ENCODE data around the gene TMEM51. TPM values are rescaled to one million over a fixed set of nuclear protein-coding genes. Genes with fewer than 3 reads are reported as not detected.
A peak's percentile ranks its signal among the peaks of the same experiment; 100 is the strongest.

TMEM51 gene
- total RNA-seq, 3 donors from 2014 or later, result 0.27 TPM; not detected in 2

DNA sequence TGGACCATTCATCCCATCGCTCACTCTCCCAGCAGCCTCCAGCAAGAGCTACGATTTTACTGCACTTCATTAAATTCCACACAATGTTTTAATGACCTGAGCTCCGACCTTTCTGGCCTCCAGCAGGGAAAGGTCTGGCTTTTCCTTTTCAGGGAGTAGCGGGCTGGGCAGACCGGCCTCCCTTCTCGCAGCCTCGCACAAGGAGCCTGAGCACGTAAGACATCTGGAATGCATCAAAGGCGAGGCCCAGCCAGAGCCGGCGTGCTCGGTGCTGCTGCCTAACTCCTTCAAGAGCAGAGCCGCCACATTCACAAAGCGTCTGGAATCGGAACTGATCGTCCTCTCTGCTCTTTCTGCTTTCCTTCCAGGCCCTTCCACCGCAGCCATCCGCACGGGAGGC, 61.0 kb downstream of the TMEM51 start:
- Mint-ChIP-seq H3K36me3 (ENCODE audit: insufficient read depth) (no peaks in the 10 kb centered on the region), H3K4me3 (no peak overlapping the region), H3K27me3 (ENCODE audit: low read depth) (peaks cover 13% of the 10 kb centered on the region), H3K9me3 (no peaks in the 10 kb centered on the region), H3K4me1 (ENCODE audit: low read depth) (peaks cover 2% of the 10 kb centered on the region)
- ATAC-seq (no peak), DNase-seq (no peak)

DNA sequence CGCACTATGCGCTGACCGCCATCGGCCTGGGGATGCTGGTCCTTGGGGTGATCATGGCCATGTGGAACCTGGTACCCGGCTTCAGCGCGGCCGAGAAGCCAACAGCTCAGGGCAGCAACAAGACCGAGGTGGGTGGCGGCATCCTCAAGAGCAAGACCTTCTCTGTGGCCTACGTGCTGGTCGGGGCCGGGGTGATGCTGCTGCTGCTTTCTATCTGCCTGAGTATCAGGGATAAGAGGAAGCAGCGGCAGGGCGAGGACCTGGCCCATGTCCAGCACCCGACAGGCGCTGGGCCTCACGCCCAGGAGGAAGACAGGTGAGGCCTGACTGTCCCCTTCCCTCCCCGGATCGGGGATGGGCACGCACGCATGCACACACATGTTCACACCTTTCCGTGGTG, 61.6 kb downstream of the TMEM51 start:
- Mint-ChIP-seq H3K4me1 (ENCODE audit: low read depth) (peaks cover 2% of the 10 kb centered on the region), H3K9me3 (no peaks in the 10 kb centered on the region), H3K4me3 (no peak overlapping the region), H3K36me3 (ENCODE audit: insufficient read depth) (no peaks in the 10 kb centered on the region), H3K27me3 (ENCODE audit: low read depth) (peaks cover 11% of the 10 kb centered on the region)
- DNase-seq, result no peak
- no peak for ATAC-seq

- H3K4me1 Mint-ChIP-seq (ENCODE audit: low read depth), result peaks cover 2% of the 10 kb centered on the region
- DNase-seq, result no peak
- H3K36me3 Mint-ChIP-seq (ENCODE audit: insufficient read depth), result no peaks in the 10 kb centered on the region
- H3K9me3 Mint-ChIP-seq, result no peaks in the 10 kb centered on the region
- peaks cover 3% of the 10 kb centered on the region for H3K27me3 Mint-ChIP-seq (ENCODE audit: low read depth)
- no peak for ATAC-seq
- H3K4me3 Mint-ChIP-seq, result no peak overlapping the region
These were observed 64.1 kb downstream of the TMEM51 start for GRCh38 chr1:15217654-15218053.

DNA sequence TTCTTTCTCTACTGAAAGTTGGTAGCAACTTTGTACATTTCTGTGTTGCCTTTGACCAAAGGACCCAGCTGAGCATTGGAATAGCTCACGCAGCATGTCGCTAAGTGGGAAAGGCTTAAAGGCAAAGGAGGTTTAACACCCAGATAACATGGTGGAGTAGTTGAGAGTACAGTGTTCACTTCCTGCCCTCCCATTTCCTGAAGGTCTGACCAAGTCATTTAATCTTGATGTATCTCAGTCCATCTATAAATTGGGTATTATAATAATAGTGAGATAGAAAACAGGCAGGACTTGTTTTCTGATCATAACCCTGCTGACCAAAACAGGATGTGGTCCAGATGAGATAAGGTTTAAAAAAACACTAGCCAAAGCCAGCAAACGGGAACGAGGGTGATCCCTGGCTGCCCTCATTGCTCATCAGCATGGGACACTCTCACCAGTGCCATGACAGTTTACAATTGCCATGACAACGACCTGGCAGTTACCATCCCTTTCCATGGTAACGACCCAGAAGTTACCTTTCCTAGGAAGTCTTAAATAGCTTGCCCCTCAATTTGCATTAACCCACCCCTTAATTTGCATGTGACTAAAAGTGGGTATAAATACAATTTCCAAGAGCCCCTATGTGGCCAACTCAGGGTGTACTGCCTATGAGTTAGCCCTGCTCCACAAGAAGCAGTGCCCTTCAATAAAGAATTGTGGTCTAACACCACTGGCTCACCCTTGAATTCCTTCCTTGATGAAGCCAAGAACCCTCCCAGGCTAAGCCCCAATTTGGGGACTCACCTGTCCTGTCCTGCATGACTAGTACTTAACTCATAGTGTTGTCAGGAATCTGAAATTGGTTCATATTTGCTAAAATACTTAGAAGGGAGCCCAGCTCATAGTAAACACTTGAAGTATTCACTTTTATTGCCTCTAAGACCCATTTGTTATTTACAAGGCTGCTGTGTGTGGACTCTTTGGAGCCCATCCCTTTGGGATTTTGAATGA, 65.0 kb downstream of the TMEM51 start:
- no peaks in the 10 kb centered on the region for H3K9me3 Mint-ChIP-seq
- no peaks in the 10 kb centered on the region for H3K36me3 Mint-ChIP-seq (ENCODE audit: insufficient read depth)
- no peak overlapping the region for H3K4me3 Mint-ChIP-seq
- H3K4me1 Mint-ChIP-seq (ENCODE audit: low read depth), result peaks cover 2% of the 10 kb centered on the region
- DNase-seq, result no peak
- peaks cover 2% of the 10 kb centered on the region for H3K27me3 Mint-ChIP-seq (ENCODE audit: low read depth)
- ATAC-seq, result peak in 1 of 2 donors; percentile 21

GRCh38 chr1:15219280-15220023, 65.9 kb downstream of the TMEM51 start:
- peaks cover 2% of the 10 kb centered on the region for H3K4me1 Mint-ChIP-seq (ENCODE audit: low read depth)
- DNase-seq, result no peak
- H3K36me3 Mint-ChIP-seq (ENCODE audit: insufficient read depth), result no peaks in the 10 kb centered on the region
- peak in 1 of 2 donors; percentile 51 for ATAC-seq
- H3K9me3 Mint-ChIP-seq, result no peaks in the 10 kb centered on the region
- peaks cover 2% of the 10 kb centered on the region for H3K27me3 Mint-ChIP-seq (ENCODE audit: low read depth)
- H3K4me3 Mint-ChIP-seq, result no peak overlapping the region

- Mint-ChIP-seq H3K4me3 (no peak overlapping the region), H3K4me1 (ENCODE audit: low read depth) (peaks cover 2% of the 10 kb centered on the region), H3K27me3 (ENCODE audit: low read depth) (peaks cover 2% of the 10 kb centered on the region), H3K36me3 (ENCODE audit: insufficient read depth) (no peaks in the 10 kb centered on the region), H3K9me3 (no peaks in the 10 kb centered on the region)
- ATAC-seq (no peak), DNase-seq (no peak)
These were observed 66.5 kb downstream of the TMEM51 start for GRCh38 chr1:15220024-15220392.

GRCh38 chr1:15220825-15221431, 67.4 kb downstream of the TMEM51 start:
- Mint-ChIP-seq H3K36me3 (ENCODE audit: insufficient read depth) (no peaks in the 10 kb centered on the region), H3K27me3 (ENCODE audit: low read depth) (peaks cover 2% of the 10 kb centered on the region), H3K4me3 (no peak overlapping the region), H3K9me3 (no peaks in the 10 kb centered on the region), H3K4me1 (ENCODE audit: low read depth) (peaks cover 2% of the 10 kb centered on the region)
- ATAC-seq, result no peak
- DNase-seq, result no peak

- Mint-ChIP-seq H3K4me1 (ENCODE audit: low read depth) (peaks cover 2% of the 10 kb centered on the region), H3K36me3 (ENCODE audit: insufficient read depth) (no peaks in the 10 kb centered on the region), H3K9me3 (no peaks in the 10 kb centered on the region), H3K4me3 (no peak overlapping the region), H3K27me3 (ENCODE audit: low read depth) (no peaks in the 10 kb centered on the region)
- DNase-seq, result no peak
- ATAC-seq, result no peak
These were observed 69.2 kb downstream of the TMEM51 start for GRCh38 chr1:15222653-15223303.

DNA sequence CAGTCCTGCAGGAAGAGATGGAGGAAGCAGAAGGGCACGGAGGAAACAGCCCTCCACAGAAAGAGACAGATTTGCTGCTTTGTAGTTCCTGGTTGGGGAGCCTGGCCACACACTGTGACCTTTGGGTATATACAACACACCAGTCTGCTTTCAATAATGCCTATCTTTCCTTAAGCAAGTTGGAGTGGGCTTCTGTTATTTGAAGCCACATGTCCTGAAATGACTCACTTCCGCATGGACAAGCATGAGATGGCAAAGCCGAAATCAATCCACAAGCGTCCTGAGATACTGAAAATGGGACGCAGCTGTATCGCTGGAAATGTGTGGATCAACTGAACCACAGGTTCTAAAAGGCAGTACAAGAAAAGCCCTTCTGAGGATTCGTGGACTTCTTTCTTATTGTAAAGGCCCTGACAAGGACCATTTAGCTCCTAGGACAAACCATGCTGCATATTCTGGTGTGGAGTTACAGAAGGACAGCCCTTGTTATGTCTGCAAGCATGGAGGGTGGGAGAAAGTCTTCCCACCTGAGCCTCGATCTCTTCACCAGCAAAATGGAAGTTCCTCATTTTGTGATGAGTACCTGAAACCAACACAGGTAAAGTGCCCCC, 70.8 kb downstream of the TMEM51 start:
- Mint-ChIP-seq H3K36me3 (ENCODE audit: insufficient read depth) (no peaks in the 10 kb centered on the region), H3K4me3 (no peak overlapping the region), H3K9me3 (no peaks in the 10 kb centered on the region), H3K27me3 (ENCODE audit: low read depth) (no peaks in the 10 kb centered on the region), H3K4me1 (ENCODE audit: low read depth) (no peaks in the 10 kb centered on the region)
- DNase-seq, result no peak
- no peak for ATAC-seq

GRCh38 chr1:15224974-15225373, 71.4 kb downstream of the TMEM51 start:
- no peak overlapping the region for H3K4me3 Mint-ChIP-seq
- H3K4me1 Mint-ChIP-seq (ENCODE audit: low read depth), result no peaks in the 10 kb centered on the region
- no peak for DNase-seq
- ATAC-seq, result no peak
- no peaks in the 10 kb centered on the region for H3K36me3 Mint-ChIP-seq (ENCODE audit: insufficient read depth)
- no peaks in the 10 kb centered on the region for H3K9me3 Mint-ChIP-seq
- no peaks in the 10 kb centered on the region for H3K27me3 Mint-ChIP-seq (ENCODE audit: low read depth)

DNA sequence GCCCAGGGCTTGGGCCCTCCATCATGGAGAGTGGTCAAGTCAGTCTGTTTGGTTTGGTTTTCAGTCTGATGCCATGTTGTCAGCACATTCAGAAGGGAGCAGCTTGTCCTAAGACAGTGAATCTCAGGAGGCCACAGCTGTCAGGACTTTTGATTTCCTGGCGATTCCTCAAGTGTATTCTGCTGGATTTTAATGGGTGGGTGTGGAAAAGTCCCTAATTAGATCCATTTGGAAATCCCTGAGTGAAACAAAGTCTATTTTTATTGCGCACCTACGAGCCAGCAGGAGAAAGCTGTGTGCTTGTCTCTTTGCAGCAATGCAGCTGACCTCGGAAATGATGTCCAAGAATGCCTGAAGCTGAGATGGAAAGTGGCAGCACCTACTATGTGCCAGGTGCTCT, 71.9 kb downstream of the TMEM51 start:
- no peak for ATAC-seq

GRCh38 chr1:15226388-15227255, 73.1 kb downstream of the TMEM51 start:
- Mint-ChIP-seq H3K36me3 (ENCODE audit: insufficient read depth) (no peaks in the 10 kb centered on the region), H3K4me3 (no peak overlapping the region), H3K4me1 (ENCODE audit: low read depth) (peaks cover 3% of the 10 kb centered on the region), H3K27me3 (ENCODE audit: low read depth) (no peaks in the 10 kb centered on the region), H3K9me3 (no peaks in the 10 kb centered on the region)
- DNase-seq (no peak), ATAC-seq (no peak)

More for the DNA sequence above, 71.9 kb downstream of the TMEM51 start:
- Mint-ChIP-seq H3K9me3 (no peaks in the 10 kb centered on the region), H3K27me3 (ENCODE audit: low read depth) (no peaks in the 10 kb centered on the region), H3K4me3 (no peak overlapping the region), H3K36me3 (ENCODE audit: insufficient read depth) (no peaks in the 10 kb centered on the region), H3K4me1 (ENCODE audit: low read depth) (no peaks in the 10 kb centered on the region)
- DNase-seq, result no peak

GRCh38 chr1:15229707-15230131, 76.2 kb downstream of the TMEM51 start:
- ATAC-seq, result no peak
- no peaks in the 10 kb centered on the region for H3K27me3 Mint-ChIP-seq (ENCODE audit: low read depth)

More at GRCh38 chr1:15229707-15230131, 76.2 kb downstream of the TMEM51 start:
- no peak for DNase-seq
- H3K9me3 Mint-ChIP-seq, result no peaks in the 10 kb centered on the region
- no peaks in the 10 kb centered on the region for H3K36me3 Mint-ChIP-seq (ENCODE audit: insufficient read depth)
- no peak overlapping the region for H3K4me3 Mint-ChIP-seq
- H3K4me1 Mint-ChIP-seq (ENCODE audit: low read depth), result peaks cover 13% of the 10 kb centered on the region
